Endothelial cell of umbilical vein (primary cell): Measurements from ENCODE around the gene TDP1. TPM values are rescaled to one million over a fixed set of nuclear protein-coding genes. Genes with fewer than 3 reads are reported as not detected.

Experiments
- Bru-seq: library from RNA; stranded (reverse); fragments of 400-500 nt; gene quantifications from one replicate; lab custom pipeline; 2021; lab: Mats Ljungman, UMichigan
- BruChase-seq, 2 experiments: library from RNA; stranded (reverse); fragments of 400-500 nt; gene quantifications; one replicate each; lab custom pipeline; 2021; lab: Mats Ljungman, UMichigan
- BruUV-seq: library from RNA; stranded (reverse); fragments of 400-500 nt; replicated peaks from 2 replicates; lab custom pipeline; 2021; lab: Mats Ljungman, UMichigan
- CTCF ChIA-PET: fragments of 300-600, 350-600 bp; sonication (Branson Sonifier 250); formaldehyde crosslinking; loops from one replicate; lab custom pipeline; 2021; ENCODE audit warnings: antibody characterized with exemption, inconsistent platforms; lab: Charles Lee
- POLR2A ChIA-PET: fragments of 300-600, 350-600 bp; sonication (Branson Sonifier 250); formaldehyde crosslinking; loops from one replicate; lab custom pipeline; 2021; ENCODE audit warnings: antibody characterized with exemption, inconsistent platforms; lab: Charles Lee
- DNase-seq: peaks from one replicate; pipeline ENCODE4 v3.0.0-alpha.2; 2011; ENCODE audit warnings: low read depth, low spot score
- FAIRE-seq: peaks from 2 replicates; lab custom pipeline; 2011; peaks lifted over from hg19 to GRCh38; lab: Jason Lieb, UNC
- H2AFZ ChIP-seq: 2 replicates; pipeline ENCODE4 v1.6.0; 2012; ENCODE audit warnings: low read depth, low read length, control low read depth, inconsistent platforms
- H3K27ac ChIP-seq: 2 replicates; pipeline ENCODE4 v1.5.1; 2011; ENCODE audit warnings: low read depth, mild to moderate bottlenecking, control low read depth, low read length, moderate library complexity; ENCODE audit not compliant: insufficient read depth
- H3K27me3 ChIP-seq, 2 experiments: 2 replicates each; pipeline versions ENCODE4 v1.6.0 to v1.6.1; 2011; ENCODE audit warnings: low read length in 2 of 2, mixed read lengths in 1 of 2; ENCODE audit not compliant: control insufficient read depth in 2 of 2, insufficient read depth in 2 of 2
- H3K36me3 ChIP-seq, 2 experiments: 2 replicates in 1 of 2; 3 replicates in 1 of 2; pipeline ENCODE4 v1.5.1; 2011; ENCODE audit warnings: low read length in 2 of 2, mild to moderate bottlenecking in 1 of 2, moderate library complexity in 1 of 2; ENCODE audit not compliant: control insufficient read depth in 2 of 2, insufficient read depth in 2 of 2; ENCODE audit errors: extremely low read depth in 1 of 2
- H3K4me1 ChIP-seq: 3 replicates; pipeline ENCODE4 v1.5.1; 2011; ENCODE audit warnings: mild to moderate bottlenecking, low read length; ENCODE audit not compliant: control insufficient read depth, insufficient read depth; ENCODE audit errors: extremely low read depth
- H3K4me2 ChIP-seq: 2 replicates; pipeline ENCODE4 v1.6.1; 2011; ENCODE audit warnings: low read length, control low read depth, mixed read lengths; ENCODE audit not compliant: insufficient read depth
- H3K4me3 ChIP-seq, 3 experiments: fragments of 200-600 bp in 1 of 3; sonication (generic), shearing (Covaris generic) in 1 of 3; replicated peaks in 1 of 3; 2 replicates each; pipeline ENCODE4 v1.5.1; 2011 to 2016; ENCODE audit warnings: control low read depth in 3 of 3, low read length in 3 of 3, mild to moderate bottlenecking in 2 of 3, inconsistent platforms in 1 of 3, low read depth in 1 of 3, moderate library complexity in 1 of 3; ENCODE audit not compliant: insufficient read depth in 1 of 3
- H3K79me2 ChIP-seq: 2 replicates; pipeline ENCODE4 v1.6.0; 2012; ENCODE audit warnings: low read length, inconsistent platforms; ENCODE audit not compliant: control insufficient read depth, insufficient read depth
- H3K9ac ChIP-seq: replicated peaks from 2 replicates; pipeline ENCODE3; 2011; ENCODE audit warnings: low read length, control low read depth; ENCODE audit not compliant: insufficient read depth; ENCODE audit errors: extremely low read depth
- H3K9me1 ChIP-seq: replicated peaks from 3 replicates; pipeline ENCODE4 v1.6.0; 2011; ENCODE audit warnings: mild to moderate bottlenecking, low read length; ENCODE audit not compliant: control insufficient read depth, insufficient read depth; ENCODE audit errors: extremely low read depth
- H3K9me3 ChIP-seq: replicated peaks from 2 replicates; pipeline ENCODE4 v1.5.1; 2012; ENCODE audit warnings: low read length, inconsistent platforms; ENCODE audit not compliant: control insufficient read depth, insufficient read depth
- H4K20me1 ChIP-seq: replicated peaks from 2 replicates; pipeline ENCODE3; 2011; ENCODE audit warnings: mild to moderate bottlenecking, low read length; ENCODE audit not compliant: control insufficient read depth, insufficient read depth; ENCODE audit errors: extremely low read depth
- EZH2 ChIP-seq: IDR thresholded peaks from 2 replicates; pipeline ENCODE4 v1.6.1; 2012; ENCODE audit warnings: borderline replicate concordance, low read depth, mild to moderate bottlenecking, moderate library complexity, low read length, inconsistent platforms; ENCODE audit not compliant: severe bottlenecking
- FOS ChIP-seq: IDR thresholded peaks from 2 replicates; pipeline ENCODE4 v1.6.1; 2011; ENCODE audit warnings: mild to moderate bottlenecking, low read length, moderate library complexity, borderline replicate concordance; ENCODE audit not compliant: insufficient read depth
- JUN ChIP-seq: IDR thresholded peaks from 2 replicates; pipeline ENCODE4 v1.6.1; 2011; ENCODE audit warnings: borderline replicate concordance, low read depth; ENCODE audit not compliant: insufficient read length, insufficient read depth
- MYC ChIP-seq: IDR thresholded peaks from one replicate; pipeline ENCODE4 v1.6.1; 2011; ENCODE audit warnings: mild to moderate bottlenecking, low read depth, low read length
- POLR2A ChIP-seq: IDR thresholded peaks from 2 replicates; pipeline ENCODE4 v1.6.1; 2012; ENCODE audit warnings: low read depth, mild to moderate bottlenecking, control low read depth, low read length
- POLR2AphosphoS5 ChIP-seq: IDR thresholded peaks from 2 replicates; pipeline ENCODE4 v1.6.1; 2012; ENCODE audit warnings: low read depth, mild to moderate bottlenecking, control low read depth, low read length, moderate library complexity; ENCODE audit not compliant: insufficient read depth
- dilution Hi-C: fragments of 300-500 bp; cut with MboI; formaldehyde crosslinking; loops from one replicate; pipeline ENCODE4 v1.15.0; 2019; ENCODE audit warnings: low sequenced_read_pairs; ENCODE audit not compliant: extremely low pct_ligation_motif_present
- intact Hi-C: fragments of 100-400 bp; cut with micrococcal nuclease; formaldehyde crosslinking; loops from one replicate; pipeline ENCODE4 v1.10.0; 2022
- long read RNA-seq: library from polyadenylated mRNA; stranded (forward); transcript quantifications from one replicate; pipeline ENCODE4 v2.0.0, GENCODE V29; 2021
- polyA minus RNA-seq, 3 experiments: library from RNA; depleted of rRNA, polyadenylated mRNA; stranded (reverse); fragments of >200 nt; gene quantifications; 1 replicate in 1 of 3; 2 replicates in 2 of 3; pipeline ENCODE4 v1.2.3, GENCODE V29; 2011
- polyA plus RNA-seq, 4 experiments: library from polyadenylated mRNA; depleted of rRNA in 3 of 4; stranded (reverse) in 3 of 4; unstranded in 1 of 4; fragments of >200 nt; gene quantifications; 2 replicates each; pipeline versions ENCODE4 v1.2.1 to v1.2.3, GENCODE V29; 2011 to 2012; ENCODE audit warnings: missing spikeins in 1 of 4
- total RNA-seq: library from RNA; stranded (reverse); gene quantifications from 2 replicates; pipeline ENCODE4 v1.2.3, GENCODE V29; 2021
- TF ChIP-seq, protein P1 (sequence below): IDR thresholded peaks from 2 replicates; pipeline ENCODE4 v1.6.1; 2011; ENCODE audit not compliant: insufficient read depth, insufficient read length
- TF ChIP-seq, protein P2 (sequence below), 2 donors: IDR thresholded peaks; 1 replicate in 1 of 2; 2 replicates in 1 of 2; pipeline ENCODE4 v1.5.1; 2011; ENCODE audit warnings: low read length in 2 of 2, mild to moderate bottlenecking in 2 of 2, moderate library complexity in 2 of 2, control low read depth in 1 of 2, inconsistent platforms in 1 of 2, low read depth in 1 of 2; ENCODE audit not compliant: insufficient read depth in 1 of 2; ENCODE audit errors: extremely low read depth in 1 of 2

The TDP1 gene
- total RNA-seq (30.5 and 33.9 TPM in 2 replicates), polyA plus RNA-seq (14.1 and 14.2 TPM in 2 replicates), polyA minus RNA-seq (22.2 and 30.5 TPM in 2 replicates), Bru-seq, nascent RNA (percentile 76 among the genes with signal in this experiment), BruChase-seq, experiment 1, labeled RNA remaining after a 6-hour chase (percentile 61 among the genes with signal in this experiment), BruChase-seq, experiment 2, labeled RNA remaining after a 2-hour chase (percentile 70 among the genes with signal in this experiment)
- polyA plus RNA-seq (2011; cell fraction: cytosol; rRNA removed): 22.8 and 23.4 TPM in 2 replicates
- polyA plus RNA-seq (2011; cell fraction: nucleus; rRNA removed): 27.3 and 36.0 TPM in 2 replicates
- polyA plus RNA-seq (2012): 21.0 and 29.7 TPM in 2 replicates
- polyA minus RNA-seq (2011; cell fraction: cytosol; rRNA and poly(A)+ RNA removed): 20.2 TPM
- polyA minus RNA-seq (2011; cell fraction: nucleus; rRNA and poly(A)+ RNA removed): 23.9 and 40.0 TPM in 2 replicates
- long read RNA-seq, transcript TDP1-203 (16 exons, 2,068 nt): major isoform, 35 of 85 reads
- long read RNA-seq, transcript TDP1-201 (17 exons, 3,702 nt): minor isoform, 8 of 85 reads
- long read RNA-seq, partial matches to known transcripts: 18 of 85 reads
- long read RNA-seq, other reads (novel, unspliced or antisense): 19 of 85 reads

DNA sequence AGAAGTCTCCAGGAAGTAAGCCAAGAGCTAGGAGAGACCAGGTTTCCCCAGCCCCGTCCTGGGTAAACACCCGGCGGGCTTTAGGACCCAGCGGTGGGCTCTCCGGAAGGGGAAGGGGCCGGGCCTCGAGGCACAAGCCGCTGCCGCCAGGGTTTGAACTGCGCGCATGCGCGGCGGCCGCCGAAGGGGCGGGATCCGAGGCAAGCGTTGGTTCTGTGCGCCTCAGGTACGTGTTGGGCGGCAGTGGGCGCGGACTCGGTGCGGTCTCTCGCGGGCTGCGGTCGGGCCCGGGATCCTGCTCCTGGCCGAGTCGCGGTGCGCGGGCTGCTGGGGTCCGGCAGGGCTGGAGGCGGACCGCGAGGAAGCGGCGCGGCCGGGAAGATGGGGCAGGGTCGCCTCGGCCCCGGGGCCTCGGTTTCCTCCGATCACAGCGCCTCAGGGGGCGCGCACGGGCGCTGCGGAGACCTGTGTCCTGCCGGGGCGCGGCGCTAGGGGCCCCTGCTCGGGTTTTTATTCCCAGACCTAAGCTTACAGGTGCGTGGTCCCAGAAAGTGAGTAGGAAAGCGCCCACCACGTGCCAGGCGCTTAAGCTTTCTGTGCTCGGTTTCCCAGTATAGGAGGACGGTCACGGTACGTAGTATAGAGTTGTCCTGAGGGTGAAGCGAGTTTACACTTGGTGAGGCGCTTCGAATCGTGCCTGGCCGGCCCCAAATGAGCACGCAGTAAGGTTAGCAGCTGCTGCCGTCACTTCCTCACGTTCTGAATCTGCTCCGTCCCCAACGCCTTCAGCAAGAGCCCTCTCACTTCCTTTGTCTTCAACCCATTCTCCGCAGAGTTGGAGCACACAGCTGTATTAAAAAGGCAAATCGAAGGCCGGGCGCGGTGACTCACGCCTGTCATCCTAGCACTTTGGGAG lies at the start of gene TDP1:
Gene TDP1 (plus strand): TSS at position 183 of the 916 bp plus-strand sequence. CDS start 7,188 bp downstream, outside the sequence.
- intact Hi-C loops (loop anchor here (1.0 to 5.0 kb wide), 6 partner anchors 29 to 539 kb away; partner anchors contain the start of genes FOXN3 and KCNK13), dilution Hi-C loops (no loop called here)
- peak within 1 kb of the TSS; percentile 92 for H3K9ac ChIP-seq
- peak within 1 kb of the TSS; percentile 97 for H3K4me2 ChIP-seq
- H2AFZ ChIP-seq: peak within 1 kb of the TSS; percentile 85
- H3K36me3 ChIP-seq: peaks cover 0 to 4% of the 10 kb centered on the region in 2 experiments
- peak within 1 kb of the TSS; percentile 86 for H3K27ac ChIP-seq
- FAIRE-seq: peak; percentile 88
- peak within 1 kb of the TSS; percentile 41 to 70 (median 62) for H3K4me3 ChIP-seq
- peak; percentile 96 for DNase-seq
- H3K4me1 ChIP-seq: peaks cover 38% of the 10 kb centered on the region
- ChIA-PET CTCF (interaction anchor here (0.7 to 6.4 kb wide), 8 partner anchors 16 to 929 kb away, joined by 3 to 93 read pairs (median 6); no protein-coding TSS in a partner anchor), POLR2A (interaction anchor here (1.0 kb wide), 1 partner anchor 17 kb away, joined by 4 read pairs; no protein-coding TSS in a partner anchor)
- H3K27me3 ChIP-seq: no peaks in the 10 kb centered on the region
- TF ChIP-seq POLR2AphosphoS5: peak; percentile 65
- TF ChIP-seq POLR2A: peak; percentile 81
- TF ChIP-seq MYC: peak; percentile 15
- peak; percentile 48 for TF ChIP-seq JUN
- TF ChIP-seq, protein P1, sequence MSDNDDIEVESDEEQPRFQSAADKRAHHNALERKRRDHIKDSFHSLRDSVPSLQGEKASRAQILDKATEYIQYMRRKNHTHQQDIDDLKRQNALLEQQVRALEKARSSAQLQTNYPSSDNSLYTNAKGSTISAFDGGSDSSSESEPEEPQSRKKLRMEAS: no peak
- TF ChIP-seq FOS: peak; percentile 90
- TF ChIP-seq, protein P2, sequence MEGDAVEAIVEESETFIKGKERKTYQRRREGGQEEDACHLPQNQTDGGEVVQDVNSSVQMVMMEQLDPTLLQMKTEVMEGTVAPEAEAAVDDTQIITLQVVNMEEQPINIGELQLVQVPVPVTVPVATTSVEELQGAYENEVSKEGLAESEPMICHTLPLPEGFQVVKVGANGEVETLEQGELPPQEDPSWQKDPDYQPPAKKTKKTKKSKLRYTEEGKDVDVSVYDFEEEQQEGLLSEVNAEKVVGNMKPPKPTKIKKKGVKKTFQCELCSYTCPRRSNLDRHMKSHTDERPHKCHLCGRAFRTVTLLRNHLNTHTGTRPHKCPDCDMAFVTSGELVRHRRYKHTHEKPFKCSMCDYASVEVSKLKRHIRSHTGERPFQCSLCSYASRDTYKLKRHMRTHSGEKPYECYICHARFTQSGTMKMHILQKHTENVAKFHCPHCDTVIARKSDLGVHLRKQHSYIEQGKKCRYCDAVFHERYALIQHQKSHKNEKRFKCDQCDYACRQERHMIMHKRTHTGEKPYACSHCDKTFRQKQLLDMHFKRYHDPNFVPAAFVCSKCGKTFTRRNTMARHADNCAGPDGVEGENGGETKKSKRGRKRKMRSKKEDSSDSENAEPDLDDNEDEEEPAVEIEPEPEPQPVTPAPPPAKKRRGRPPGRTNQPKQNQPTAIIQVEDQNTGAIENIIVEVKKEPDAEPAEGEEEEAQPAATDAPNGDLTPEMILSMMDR (IDR thresholded peaks at IDR 0.05; ENCODE audit: extremely low read depth in 1 of 2, insufficient read depth in 1 of 2, low read depth in 1 of 2, low read length in 2 of 2): peak; percentile 7 to 18
- no peak for TF ChIP-seq EZH2
- TSS peak; percentile 39 for BruUV-seq
- no peaks in the 10 kb centered on the region for H4K20me1 ChIP-seq
- H3K9me3 ChIP-seq: no peaks in the 10 kb centered on the region
- H3K79me2 ChIP-seq: peaks cover 41% of the 10 kb centered on the region
- H3K9me1 ChIP-seq: no peaks in the 10 kb centered on the region
